GM10266 (cell line): ENCODE data around the gene ATP9B.

ENCODE experiments used
- DNase-seq: peaks from one replicate; pipeline ENCODE4 v3.0.0; 2012; ENCODE audit errors: extremely low spot score
- TF ChIP-seq, protein P1 (sequence below): IDR thresholded peaks from 2 replicates; pipeline ENCODE4 v1.5.1; 2012; ENCODE audit warnings: mild to moderate bottlenecking, low read depth; ENCODE audit not compliant: control insufficient read depth, insufficient read depth; ENCODE audit errors: missing control alignments

ATP9B gene

DNA sequence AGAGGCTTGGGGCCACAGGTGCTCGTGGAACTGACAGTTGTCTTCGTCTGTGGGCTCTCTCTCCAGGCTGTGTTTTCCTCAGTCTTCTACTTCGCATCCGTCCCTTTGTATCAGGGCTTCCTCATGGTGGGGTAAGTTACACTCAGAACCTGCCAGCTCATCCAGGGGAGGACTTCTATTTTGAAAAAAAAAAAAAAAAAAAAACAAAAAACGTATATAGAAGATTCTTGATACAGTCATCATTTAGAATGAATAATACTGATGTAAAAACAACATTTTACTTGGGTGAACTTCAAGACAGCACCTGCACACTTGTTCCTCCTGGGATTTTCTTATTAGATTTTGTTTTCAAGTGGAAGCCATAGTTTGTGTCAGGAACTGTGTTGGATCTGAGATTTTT is 278.9 kb downstream of the ATP9B start:
- DNase-seq, result no peak
- TF ChIP-seq, protein P1, sequence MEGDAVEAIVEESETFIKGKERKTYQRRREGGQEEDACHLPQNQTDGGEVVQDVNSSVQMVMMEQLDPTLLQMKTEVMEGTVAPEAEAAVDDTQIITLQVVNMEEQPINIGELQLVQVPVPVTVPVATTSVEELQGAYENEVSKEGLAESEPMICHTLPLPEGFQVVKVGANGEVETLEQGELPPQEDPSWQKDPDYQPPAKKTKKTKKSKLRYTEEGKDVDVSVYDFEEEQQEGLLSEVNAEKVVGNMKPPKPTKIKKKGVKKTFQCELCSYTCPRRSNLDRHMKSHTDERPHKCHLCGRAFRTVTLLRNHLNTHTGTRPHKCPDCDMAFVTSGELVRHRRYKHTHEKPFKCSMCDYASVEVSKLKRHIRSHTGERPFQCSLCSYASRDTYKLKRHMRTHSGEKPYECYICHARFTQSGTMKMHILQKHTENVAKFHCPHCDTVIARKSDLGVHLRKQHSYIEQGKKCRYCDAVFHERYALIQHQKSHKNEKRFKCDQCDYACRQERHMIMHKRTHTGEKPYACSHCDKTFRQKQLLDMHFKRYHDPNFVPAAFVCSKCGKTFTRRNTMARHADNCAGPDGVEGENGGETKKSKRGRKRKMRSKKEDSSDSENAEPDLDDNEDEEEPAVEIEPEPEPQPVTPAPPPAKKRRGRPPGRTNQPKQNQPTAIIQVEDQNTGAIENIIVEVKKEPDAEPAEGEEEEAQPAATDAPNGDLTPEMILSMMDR, result no peak

DNA sequence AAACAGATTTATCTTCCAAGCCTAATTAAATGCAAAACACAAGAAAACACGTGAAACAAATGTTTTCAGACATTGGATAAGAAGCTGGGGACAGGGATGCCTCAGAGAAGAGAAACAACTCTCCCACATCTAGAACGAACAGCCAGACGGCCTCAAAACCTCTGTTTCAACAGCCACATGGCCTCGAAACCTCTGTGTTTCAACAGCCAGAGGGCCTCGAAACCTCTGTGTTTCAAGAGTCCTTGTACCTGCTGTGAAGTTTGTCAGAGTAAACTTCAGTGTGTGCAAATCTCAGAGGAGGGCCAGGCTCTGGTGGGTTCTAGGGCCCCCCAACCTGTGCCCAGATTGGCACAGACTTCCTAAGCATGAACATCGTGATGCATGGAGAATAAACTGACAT is 283.2 kb downstream of the ATP9B start:
- TF ChIP-seq, protein P1, result no peak
- DNase-seq, result no peak

DNA sequence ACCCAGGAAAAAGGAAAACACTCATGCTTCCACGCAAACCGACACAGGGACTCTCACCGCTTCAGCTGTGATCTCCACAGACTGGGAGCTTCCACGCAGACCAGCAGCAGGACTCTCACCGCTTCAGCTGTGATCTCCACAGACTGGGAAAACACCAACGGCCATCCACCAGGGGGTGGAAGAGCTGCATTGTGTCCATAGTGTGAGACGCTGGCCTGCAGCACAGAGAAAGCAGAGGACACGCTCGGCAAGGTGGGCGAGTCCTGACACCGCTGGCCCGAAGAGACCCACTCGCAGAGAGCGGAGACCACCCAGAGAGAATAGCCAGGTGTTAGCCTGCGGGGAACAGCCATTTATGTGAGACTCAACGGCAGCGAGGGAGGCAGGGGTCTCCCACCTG is 284.1 kb downstream of the ATP9B start:
- TF ChIP-seq, protein P1, result no peak
- no peak for DNase-seq

DNA sequence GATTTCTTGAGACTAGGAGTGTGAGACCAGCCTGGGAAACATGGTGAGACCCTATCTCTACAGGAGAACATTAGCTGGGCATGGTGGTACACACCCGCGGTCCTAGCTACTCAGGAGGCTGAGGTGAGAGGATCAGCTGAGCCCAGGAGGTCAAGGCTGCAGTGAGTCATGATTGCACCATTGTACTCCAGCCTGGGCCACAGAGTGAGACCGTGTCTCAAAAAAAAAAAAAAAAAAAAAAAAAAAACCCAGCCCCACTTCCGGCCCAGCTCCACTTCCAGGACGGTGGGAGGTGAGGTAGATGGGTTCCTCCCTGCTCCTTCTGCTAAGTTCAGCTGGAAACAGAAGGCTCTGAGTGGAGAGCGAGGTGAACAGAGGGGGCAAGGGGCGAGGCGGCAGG is 285.2 kb downstream of the ATP9B start:
- TF ChIP-seq, protein P1, result no peak
- DNase-seq, result no peak

DNA sequence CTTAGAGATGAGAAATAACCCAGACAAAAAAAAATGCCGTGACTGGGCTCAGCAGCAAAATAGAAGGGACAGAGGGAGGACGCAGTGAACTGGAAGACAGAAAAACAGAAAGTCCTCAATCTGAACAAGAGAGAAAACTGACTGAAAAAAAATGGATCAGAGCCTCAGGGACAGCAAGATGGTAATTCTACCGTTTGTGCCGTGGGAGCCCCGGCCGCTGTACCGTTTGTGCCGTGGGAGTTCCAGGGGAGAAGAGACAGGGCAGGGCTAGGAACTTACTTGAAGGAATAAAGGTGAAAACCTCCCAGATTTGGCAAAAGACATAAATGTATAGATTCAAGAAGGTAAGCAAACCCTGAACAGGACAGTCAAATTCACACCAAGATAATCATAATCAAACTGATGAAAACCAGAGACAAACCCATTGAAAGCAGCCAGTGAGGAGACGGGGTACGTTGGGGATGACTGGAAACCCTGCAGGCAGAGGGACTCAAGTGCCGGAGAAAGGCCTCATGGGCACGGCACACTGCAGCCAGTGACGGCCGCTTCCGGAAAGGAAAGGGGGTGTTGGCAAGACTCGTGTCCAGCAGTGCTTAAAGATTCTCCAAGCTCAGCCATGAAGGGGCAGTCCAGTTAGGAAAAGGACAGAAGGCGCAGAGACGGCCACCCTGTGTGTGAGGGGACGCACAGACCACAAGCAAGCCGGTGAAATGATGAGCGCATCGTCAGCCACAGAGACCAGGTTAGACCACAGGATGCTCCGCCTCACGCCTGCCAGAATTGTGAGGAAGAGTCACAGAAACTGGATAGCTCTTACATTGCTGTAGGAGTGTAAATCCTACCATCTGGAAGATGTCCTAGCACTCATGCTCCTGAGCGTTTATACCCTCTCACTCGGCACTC is 286.5 kb downstream of the ATP9B start:
- DNase-seq, result no peak
- TF ChIP-seq, protein P1, result no peak

DNA sequence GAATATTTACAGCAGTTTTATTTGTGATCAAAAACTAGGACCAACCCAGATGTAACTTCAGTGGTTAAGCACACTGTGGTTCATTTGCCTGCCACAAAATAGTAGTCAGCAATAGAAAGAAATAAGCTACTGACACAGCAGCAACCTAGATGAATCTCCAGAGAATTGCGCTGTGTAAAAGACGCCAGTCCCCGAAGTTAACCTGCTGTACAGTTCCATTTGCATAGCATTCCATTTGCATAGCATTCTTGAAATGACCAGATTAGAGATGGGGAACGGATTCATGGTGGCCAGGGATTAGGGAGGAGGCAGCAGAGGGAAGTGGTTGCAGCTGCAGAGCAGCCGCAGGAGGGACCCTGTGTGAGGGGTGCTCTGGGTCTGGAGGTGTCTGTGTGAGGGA is 287.2 kb downstream of the ATP9B start:
- TF ChIP-seq, protein P1, result no peak
- no peak for DNase-seq

DNA sequence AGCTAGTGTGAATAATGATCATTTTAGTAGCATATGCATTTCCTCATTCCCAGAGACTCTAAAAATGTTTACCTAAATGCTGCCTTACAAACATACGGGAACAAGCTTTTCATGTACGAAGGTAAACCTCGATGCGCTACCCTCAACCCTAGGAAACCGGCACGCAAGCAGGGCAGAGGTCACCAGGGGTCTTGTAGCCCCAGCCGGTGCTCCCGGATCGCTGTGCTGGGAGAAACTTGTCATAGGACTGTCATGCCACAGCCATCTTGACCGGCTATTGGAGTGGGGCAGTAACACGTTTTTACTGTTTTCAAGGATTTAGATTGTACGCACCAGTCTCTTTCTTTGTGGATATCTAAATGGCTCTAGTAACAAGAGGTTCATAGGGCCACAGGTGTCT is 291.7 kb downstream of the ATP9B start:
- DNase-seq, result no peak
- TF ChIP-seq, protein P1, result no peak
